Gastroesophageal sphincter (tissue), 3 donors: ENCODE measurements around the gene NBPF1.

Experiments
- CTCF ChIP-seq, 4 experiments: fragments of 200-600 bp in 2 of 4; fragments of 450-650 bp in 2 of 4; sonication (generic) in 1 of 4; IDR thresholded peaks; one replicate each; pipeline ENCODE4 v1.5.1; 2017 to 2019; ENCODE audit warnings: antibody characterized with exemption in 4 of 4, mild to moderate bottlenecking in 2 of 4, moderate library complexity in 2 of 4
- EP300 ChIP-seq: sonication (generic); formaldehyde crosslinking; IDR thresholded peaks from one replicate; pipeline ENCODE4 v1.6.1; 2017; ENCODE audit warnings: antibody characterized with exemption, mild to moderate bottlenecking
- POLR2A ChIP-seq, 2 donors: fragments of 450-650 bp; IDR thresholded peaks; one replicate each; pipeline ENCODE4 v1.6.1; 2017; ENCODE audit warnings: antibody characterized with exemption in 2 of 2, mild to moderate bottlenecking in 2 of 2, moderate library complexity in 1 of 2
- POLR2AphosphoS5 ChIP-seq: sonication (generic); formaldehyde crosslinking; IDR thresholded peaks from one replicate; pipeline ENCODE4 v1.6.1; 2017; ENCODE audit warnings: antibody characterized with exemption

GRCh38 chr1:16615253-16616252 is 2.2 kb upstream of the NBPF1 start:
- no peak for TF ChIP-seq CTCF (IDR thresholded peaks at IDR 0.05)
- no peak for TF ChIP-seq POLR2A (IDR thresholded peaks at IDR 0.05)
- no peak for TF ChIP-seq EP300
- TF ChIP-seq POLR2AphosphoS5, result no peak
